ENCODE measurements around the gene CDH22. TPM values are rescaled to one million over a fixed set of nuclear protein-coding genes. Genes with fewer than 3 reads are reported as not detected.

The CDH22 gene
- polyA plus RNA-seq, 1 donor from 2014 or later = 2.1 TPM

DNA sequence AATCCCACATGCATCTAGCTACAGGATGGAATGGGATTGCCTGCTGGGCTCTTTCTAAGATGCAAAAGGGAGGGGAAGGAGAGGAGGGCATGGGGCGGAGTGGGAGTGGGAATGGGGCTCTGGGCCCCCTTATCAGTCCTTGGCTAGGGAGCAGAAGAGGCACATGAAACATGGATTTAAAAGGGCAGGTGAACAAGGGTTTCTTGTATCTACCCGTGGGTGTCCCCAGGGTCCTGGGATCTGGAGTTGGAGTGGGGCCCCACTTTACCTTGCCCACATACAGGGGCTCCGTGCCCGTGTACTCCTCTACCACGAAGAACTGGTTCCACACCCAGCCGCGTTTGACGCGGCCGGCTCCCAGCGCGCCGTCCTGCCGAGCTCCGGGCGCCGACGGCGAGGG lies 57.5 kb downstream of the CDH22 start:
- Histone ChIP-seq H3K9me2 (ENCODE audit: insufficient read depth, low read length) (no peaks in the 10 kb centered on the region), H3K4me3 (ENCODE audit: low read length) (no peak overlapping the region), H2AFZ (ENCODE audit: low read depth, low read length) (no peak overlapping the region), H3K27ac (ENCODE audit: low read length) (no peak overlapping the region), H3K79me2 (replicated peaks; ENCODE audit: insufficient read depth, low read length) (no peaks in the 10 kb centered on the region), H4K20me1 (ENCODE audit: insufficient read depth) (no peaks in the 10 kb centered on the region), H3K9ac (ENCODE audit: low read length) (no peak overlapping the region), H3K4me2 (ENCODE audit: low read length) (no peak overlapping the region), H3K27me3 (ENCODE audit: insufficient read depth, low read depth, low read length) (peaks cover 61% of the 10 kb centered on the region), H3K9me3 (ENCODE audit: low read length) (no peaks in the 10 kb centered on the region), H3K36me3 (ENCODE audit: insufficient read depth, low read length) (no peaks in the 10 kb centered on the region), H3F3A (ENCODE audit: insufficient read depth, low read length, poor library complexity, severe bottlenecking) (no peaks in the 10 kb centered on the region)
- no peak for TF ChIP-seq EZH2 (IDR thresholded peaks at IDR 0.05; ENCODE audit: borderline replicate concordance, insufficient read depth, low read length, poor library complexity, severe bottlenecking)
- TF ChIP-seq EP300 (conservative IDR thresholded peaks at IDR 0.05; ENCODE audit: poor library complexity, severe bottlenecking) = no peak
- TF ChIP-seq MXI1 (conservative IDR thresholded peaks at IDR 0.05; ENCODE audit: poor library complexity, severe bottlenecking) = no peak
- TF ChIP-seq TAF1 (IDR thresholded peaks at IDR 0.05; ENCODE audit: low read depth) = no peak
- no peak for TF ChIP-seq RAD21 (conservative IDR thresholded peaks at IDR 0.05)
- TF ChIP-seq, protein P1, sequence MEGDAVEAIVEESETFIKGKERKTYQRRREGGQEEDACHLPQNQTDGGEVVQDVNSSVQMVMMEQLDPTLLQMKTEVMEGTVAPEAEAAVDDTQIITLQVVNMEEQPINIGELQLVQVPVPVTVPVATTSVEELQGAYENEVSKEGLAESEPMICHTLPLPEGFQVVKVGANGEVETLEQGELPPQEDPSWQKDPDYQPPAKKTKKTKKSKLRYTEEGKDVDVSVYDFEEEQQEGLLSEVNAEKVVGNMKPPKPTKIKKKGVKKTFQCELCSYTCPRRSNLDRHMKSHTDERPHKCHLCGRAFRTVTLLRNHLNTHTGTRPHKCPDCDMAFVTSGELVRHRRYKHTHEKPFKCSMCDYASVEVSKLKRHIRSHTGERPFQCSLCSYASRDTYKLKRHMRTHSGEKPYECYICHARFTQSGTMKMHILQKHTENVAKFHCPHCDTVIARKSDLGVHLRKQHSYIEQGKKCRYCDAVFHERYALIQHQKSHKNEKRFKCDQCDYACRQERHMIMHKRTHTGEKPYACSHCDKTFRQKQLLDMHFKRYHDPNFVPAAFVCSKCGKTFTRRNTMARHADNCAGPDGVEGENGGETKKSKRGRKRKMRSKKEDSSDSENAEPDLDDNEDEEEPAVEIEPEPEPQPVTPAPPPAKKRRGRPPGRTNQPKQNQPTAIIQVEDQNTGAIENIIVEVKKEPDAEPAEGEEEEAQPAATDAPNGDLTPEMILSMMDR (IDR thresholded peaks at IDR 0.05; ENCODE audit: poor library complexity, severe bottlenecking) = no peak
- no peak for TF ChIP-seq POLR2AphosphoS5 (IDR thresholded peaks at IDR 0.05)
- TF ChIP-seq, protein P2, sequence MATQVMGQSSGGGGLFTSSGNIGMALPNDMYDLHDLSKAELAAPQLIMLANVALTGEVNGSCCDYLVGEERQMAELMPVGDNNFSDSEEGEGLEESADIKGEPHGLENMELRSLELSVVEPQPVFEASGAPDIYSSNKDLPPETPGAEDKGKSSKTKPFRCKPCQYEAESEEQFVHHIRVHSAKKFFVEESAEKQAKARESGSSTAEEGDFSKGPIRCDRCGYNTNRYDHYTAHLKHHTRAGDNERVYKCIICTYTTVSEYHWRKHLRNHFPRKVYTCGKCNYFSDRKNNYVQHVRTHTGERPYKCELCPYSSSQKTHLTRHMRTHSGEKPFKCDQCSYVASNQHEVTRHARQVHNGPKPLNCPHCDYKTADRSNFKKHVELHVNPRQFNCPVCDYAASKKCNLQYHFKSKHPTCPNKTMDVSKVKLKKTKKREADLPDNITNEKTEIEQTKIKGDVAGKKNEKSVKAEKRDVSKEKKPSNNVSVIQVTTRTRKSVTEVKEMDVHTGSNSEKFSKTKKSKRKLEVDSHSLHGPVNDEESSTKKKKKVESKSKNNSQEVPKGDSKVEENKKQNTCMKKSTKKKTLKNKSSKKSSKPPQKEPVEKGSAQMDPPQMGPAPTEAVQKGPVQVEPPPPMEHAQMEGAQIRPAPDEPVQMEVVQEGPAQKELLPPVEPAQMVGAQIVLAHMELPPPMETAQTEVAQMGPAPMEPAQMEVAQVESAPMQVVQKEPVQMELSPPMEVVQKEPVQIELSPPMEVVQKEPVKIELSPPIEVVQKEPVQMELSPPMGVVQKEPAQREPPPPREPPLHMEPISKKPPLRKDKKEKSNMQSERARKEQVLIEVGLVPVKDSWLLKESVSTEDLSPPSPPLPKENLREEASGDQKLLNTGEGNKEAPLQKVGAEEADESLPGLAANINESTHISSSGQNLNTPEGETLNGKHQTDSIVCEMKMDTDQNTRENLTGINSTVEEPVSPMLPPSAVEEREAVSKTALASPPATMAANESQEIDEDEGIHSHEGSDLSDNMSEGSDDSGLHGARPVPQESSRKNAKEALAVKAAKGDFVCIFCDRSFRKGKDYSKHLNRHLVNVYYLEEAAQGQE (IDR thresholded peaks at IDR 0.05; ENCODE audit: borderline replicate concordance) = no peak
- TF ChIP-seq SMC3 (conservative IDR thresholded peaks at IDR 0.05; ENCODE audit: poor library complexity) = no peak

DNA sequence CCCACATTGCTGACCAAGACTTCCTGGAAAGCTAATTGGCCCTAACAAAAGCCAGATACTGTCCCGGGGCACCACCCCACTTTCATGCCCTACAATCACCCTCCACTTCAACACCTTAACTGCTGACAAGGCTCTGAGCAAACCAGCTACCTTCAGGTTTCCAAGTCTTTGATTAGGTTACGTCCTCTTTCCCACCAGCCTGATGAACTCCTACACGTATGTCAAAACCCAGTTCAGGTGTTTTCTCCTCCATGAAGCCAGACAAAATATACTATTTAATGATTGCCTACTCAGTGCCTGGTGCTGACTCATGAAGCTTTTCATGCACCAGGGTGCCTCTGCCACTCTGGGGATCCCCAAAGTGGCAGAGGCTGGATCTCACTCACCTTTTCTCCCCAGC lies 58.6 kb downstream of the CDH22 start:
- Histone ChIP-seq H2AFZ (ENCODE audit: low read depth, low read length) (no peak overlapping the region), H3F3A (ENCODE audit: insufficient read depth, low read length, poor library complexity, severe bottlenecking) (no peaks in the 10 kb centered on the region), H3K27ac (ENCODE audit: low read length) (no peak overlapping the region), H3K4me3 (ENCODE audit: low read length) (no peak overlapping the region), H3K9ac (ENCODE audit: low read length) (no peak overlapping the region), H3K79me2 (replicated peaks; ENCODE audit: insufficient read depth, low read length) (no peaks in the 10 kb centered on the region), H3K9me3 (ENCODE audit: low read length) (no peaks in the 10 kb centered on the region), H3K27me3 (ENCODE audit: insufficient read depth, low read depth, low read length) (peaks cover 61% of the 10 kb centered on the region), H3K36me3 (ENCODE audit: insufficient read depth, low read length) (no peaks in the 10 kb centered on the region), H3K9me2 (ENCODE audit: insufficient read depth, low read length) (no peaks in the 10 kb centered on the region), H4K20me1 (ENCODE audit: insufficient read depth) (no peaks in the 10 kb centered on the region), H3K4me2 (ENCODE audit: low read length) (no peak overlapping the region)
- TF ChIP-seq RAD21 (conservative IDR thresholded peaks at IDR 0.05) (no peak), POLR2AphosphoS5 (IDR thresholded peaks at IDR 0.05) (no peak), SMC3 (conservative IDR thresholded peaks at IDR 0.05; ENCODE audit: poor library complexity) (no peak), MXI1 (conservative IDR thresholded peaks at IDR 0.05; ENCODE audit: poor library complexity, severe bottlenecking) (no peak), TAF1 (IDR thresholded peaks at IDR 0.05; ENCODE audit: low read depth) (no peak), EZH2 (IDR thresholded peaks at IDR 0.05; ENCODE audit: borderline replicate concordance, insufficient read depth, low read length, poor library complexity, severe bottlenecking) (no peak), EP300 (conservative IDR thresholded peaks at IDR 0.05; ENCODE audit: poor library complexity, severe bottlenecking) (no peak)
- TF ChIP-seq, protein P1 (IDR thresholded peaks at IDR 0.05; ENCODE audit: poor library complexity, severe bottlenecking) = no peak
- TF ChIP-seq, protein P2 (IDR thresholded peaks at IDR 0.05; ENCODE audit: borderline replicate concordance) = no peak

All from neural cell (in vitro differentiated cells).